ENCODE measurements around the gene PINK1. TPM values are rescaled to one million over a fixed set of nuclear protein-coding genes. Genes with fewer than 3 reads are reported as not detected.

PINK1 gene
- total RNA-seq, 4 donors from 2014 or later: 149 to 173 (median 161) TPM

DNA sequence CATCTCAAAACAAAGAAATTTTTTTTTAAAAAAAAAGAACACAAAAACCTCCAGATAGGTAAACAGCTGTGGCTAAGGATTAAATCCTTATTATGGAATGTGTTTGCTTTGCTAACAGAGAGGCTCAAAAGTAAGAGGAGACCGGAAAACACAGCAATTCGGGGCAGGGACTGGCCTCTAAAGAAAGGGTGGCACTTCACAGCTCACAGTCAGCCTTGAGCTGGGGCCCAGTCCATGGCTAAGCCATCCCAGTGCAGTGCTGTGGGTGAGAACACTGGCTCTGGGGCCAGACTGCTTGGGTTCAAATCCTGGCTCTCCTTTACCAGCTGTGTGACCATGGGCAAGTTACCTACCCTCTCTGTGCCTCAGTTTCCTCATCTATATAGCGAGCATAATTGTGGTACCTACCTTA, 56.4 kb downstream of the PINK1 start:
- TF ChIP-seq, protein P1, sequence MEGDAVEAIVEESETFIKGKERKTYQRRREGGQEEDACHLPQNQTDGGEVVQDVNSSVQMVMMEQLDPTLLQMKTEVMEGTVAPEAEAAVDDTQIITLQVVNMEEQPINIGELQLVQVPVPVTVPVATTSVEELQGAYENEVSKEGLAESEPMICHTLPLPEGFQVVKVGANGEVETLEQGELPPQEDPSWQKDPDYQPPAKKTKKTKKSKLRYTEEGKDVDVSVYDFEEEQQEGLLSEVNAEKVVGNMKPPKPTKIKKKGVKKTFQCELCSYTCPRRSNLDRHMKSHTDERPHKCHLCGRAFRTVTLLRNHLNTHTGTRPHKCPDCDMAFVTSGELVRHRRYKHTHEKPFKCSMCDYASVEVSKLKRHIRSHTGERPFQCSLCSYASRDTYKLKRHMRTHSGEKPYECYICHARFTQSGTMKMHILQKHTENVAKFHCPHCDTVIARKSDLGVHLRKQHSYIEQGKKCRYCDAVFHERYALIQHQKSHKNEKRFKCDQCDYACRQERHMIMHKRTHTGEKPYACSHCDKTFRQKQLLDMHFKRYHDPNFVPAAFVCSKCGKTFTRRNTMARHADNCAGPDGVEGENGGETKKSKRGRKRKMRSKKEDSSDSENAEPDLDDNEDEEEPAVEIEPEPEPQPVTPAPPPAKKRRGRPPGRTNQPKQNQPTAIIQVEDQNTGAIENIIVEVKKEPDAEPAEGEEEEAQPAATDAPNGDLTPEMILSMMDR (IDR thresholded peaks at IDR 0.05): no peak
- TF ChIP-seq POLR2A (IDR thresholded peaks at IDR 0.05): no peak
- WGBS, 2 donors: 80 to 93% methylated on average over 3 of the region's 3 CpGs
- no peak for DNase-seq (ENCODE audit: low spot score in 2 of 2)
- H3K4me3 ChIP-seq (ENCODE audit: low read depth, poor library complexity, severe bottlenecking): no peak overlapping the region
- intact Hi-C loops (cut with DNase I; ENCODE audit: low total_unique reads): loop anchor here (10.0 kb wide), 1 partner anchor 505 kb away; no protein-coding TSS in a partner anchor

DNA sequence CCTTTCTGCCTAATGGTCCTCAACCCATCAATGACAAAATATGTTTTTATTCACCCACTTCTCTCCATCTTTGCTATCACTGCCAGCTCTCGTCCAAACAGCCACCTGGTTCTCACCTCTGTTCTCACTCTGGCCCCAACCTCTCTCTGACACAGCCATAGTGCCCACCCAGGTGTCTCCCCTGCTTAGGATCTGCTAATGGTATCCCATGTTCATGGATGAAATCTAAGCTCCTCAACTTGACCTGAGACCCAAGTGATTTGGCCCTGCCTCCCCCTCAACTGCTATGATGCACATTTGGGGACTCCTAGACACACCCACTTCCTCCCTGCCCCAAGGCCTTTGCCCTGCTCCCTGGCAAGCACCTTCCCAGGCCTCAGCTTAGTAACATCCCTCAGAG, 58.6 kb downstream of the PINK1 start:
- TF ChIP-seq, protein P1 (IDR thresholded peaks at IDR 0.05): no peak
- TF ChIP-seq POLR2A (IDR thresholded peaks at IDR 0.05): no peak
- 85 to 90% methylated on average over 1 of the region's 1 CpG for WGBS, 2 donors
- H3K4me3 ChIP-seq (ENCODE audit: low read depth, poor library complexity, severe bottlenecking): no peak overlapping the region
- no peak for DNase-seq (ENCODE audit: low spot score in 2 of 2)
- intact Hi-C loops (cut with DNase I; ENCODE audit: low total_unique reads): loop anchor here (10.0 kb wide), 1 partner anchor 503 kb away; no protein-coding TSS in a partner anchor

DNA sequence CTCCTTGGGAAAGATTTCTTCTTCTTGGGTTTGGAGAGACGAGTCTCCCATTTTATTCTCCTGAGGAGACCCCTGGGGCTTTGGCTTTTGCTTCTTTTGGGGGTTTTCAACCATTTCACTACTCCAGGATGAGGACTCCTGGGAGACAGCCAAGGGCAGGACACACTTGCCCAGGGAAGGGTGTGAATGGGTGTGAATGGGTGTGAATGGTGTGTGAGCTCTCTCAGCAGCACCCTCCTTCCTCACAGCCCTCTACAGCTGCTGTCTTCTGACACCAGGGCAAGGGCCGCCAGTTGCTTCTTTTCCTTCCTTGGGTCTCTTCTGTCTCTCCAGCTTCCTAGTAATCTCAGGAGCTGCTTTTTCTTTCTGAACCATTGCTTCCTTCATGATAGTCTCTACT, 60.4 kb downstream of the PINK1 start:
- 85% methylated on average over 2 of the region's 2 CpGs for WGBS, 2 donors
- no peak for TF ChIP-seq POLR2A (IDR thresholded peaks at IDR 0.05)
- TF ChIP-seq, protein P1 (IDR thresholded peaks at IDR 0.05): no peak
- DNase-seq (ENCODE audit: low spot score in 2 of 2): no peak
- H3K4me3 ChIP-seq (ENCODE audit: low read depth, poor library complexity, severe bottlenecking): no peak overlapping the region
- intact Hi-C loops (cut with DNase I; ENCODE audit: low total_unique reads): loop anchor here (10.0 kb wide), 1 partner anchor 501 kb away; no protein-coding TSS in a partner anchor

DNA sequence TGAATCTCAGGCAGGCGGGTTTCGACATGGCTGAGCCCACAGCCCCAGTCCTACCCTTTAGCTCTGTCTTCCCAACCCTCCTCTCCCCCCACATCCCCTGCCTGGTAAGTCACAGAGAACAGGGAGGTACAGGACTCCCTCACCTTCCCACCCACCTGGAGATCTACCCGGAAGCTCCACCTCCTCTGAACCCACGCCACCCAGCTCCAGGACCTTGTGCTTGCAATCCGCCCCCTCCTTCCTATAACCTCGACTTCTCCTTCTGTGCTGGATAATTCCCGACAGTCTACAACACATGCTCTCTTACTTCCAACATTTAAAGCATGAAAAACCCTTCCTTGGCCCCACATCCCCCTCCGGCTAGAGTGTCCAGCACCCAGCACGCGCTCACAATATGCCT, 62.3 kb downstream of the PINK1 start:
- no peak overlapping the region for H3K4me3 ChIP-seq (ENCODE audit: low read depth, poor library complexity, severe bottlenecking)
- DNase-seq (ENCODE audit: low spot score in 2 of 2): no peak
- 78 to 82% methylated on average over 10 of the region's 10 CpGs for WGBS, 2 donors
- TF ChIP-seq, protein P1 (IDR thresholded peaks at IDR 0.05): no peak
- TF ChIP-seq POLR2A (IDR thresholded peaks at IDR 0.05): no peak
- intact Hi-C loops (cut with DNase I; ENCODE audit: low total_unique reads): loop anchor here (10.0 kb wide), 1 partner anchor 499 kb away; no protein-coding TSS in a partner anchor

DNA sequence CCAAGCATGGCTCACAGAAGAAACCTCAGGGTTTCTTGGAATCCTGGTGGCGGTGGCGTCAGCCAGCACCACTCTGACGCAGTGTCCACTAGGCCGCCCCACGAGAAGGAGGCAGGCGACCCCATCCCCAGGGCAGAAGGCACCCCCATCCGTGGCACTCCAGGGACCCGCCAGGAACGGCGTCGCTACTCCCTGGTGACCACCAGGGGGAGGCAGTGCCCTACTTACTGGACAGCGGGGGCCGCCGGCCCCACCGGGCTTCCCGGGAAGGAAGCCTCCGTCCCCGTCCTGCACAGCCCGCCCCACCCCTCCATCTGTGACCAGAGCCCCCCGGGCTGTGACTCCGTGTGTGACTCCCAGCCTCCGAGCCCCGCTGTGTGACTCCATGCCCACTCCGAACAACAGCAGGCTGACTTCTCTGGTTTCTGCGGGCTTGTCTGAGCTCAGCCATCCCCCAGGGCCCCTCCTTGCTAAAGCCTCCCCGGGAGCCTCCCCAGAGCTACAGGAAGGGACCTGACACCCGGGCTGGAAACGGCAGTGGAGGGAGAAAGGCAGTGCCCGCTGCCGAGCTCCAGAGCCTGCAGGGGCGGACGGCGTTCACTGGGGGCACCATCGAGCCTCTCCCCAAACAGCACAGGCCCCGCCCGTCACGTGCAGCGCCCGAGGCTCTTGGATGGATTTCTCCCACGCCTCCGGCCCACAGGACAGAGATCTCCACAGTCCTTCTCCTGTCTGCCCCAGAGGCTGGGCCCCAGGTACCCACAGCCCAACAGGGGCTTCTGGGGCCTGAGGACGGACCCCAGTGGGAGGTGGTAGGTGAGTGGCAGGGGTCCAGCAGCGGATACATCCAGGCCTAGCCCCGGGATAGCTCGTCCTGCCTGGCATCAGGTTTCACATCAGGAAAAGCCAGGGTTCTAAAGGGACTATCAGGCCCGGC, 63.4 kb downstream of the PINK1 start:
- H3K4me3 ChIP-seq (ENCODE audit: low read depth, poor library complexity, severe bottlenecking): peak overlapping the region; percentile 35
- intact Hi-C loops (cut with DNase I; ENCODE audit: low total_unique reads): loop anchor here (10.0 kb wide), 1 partner anchor 498 kb away; no protein-coding TSS in a partner anchor
- TF ChIP-seq, protein P1 (IDR thresholded peaks at IDR 0.05): peak in 2 of 3 donors; percentile 5 to 51
- no peak for TF ChIP-seq POLR2A (IDR thresholded peaks at IDR 0.05)
- WGBS, 2 donors: 2% methylated on average over 22 to 40 of the region's 46 CpGs
- DNase-seq (ENCODE audit: low spot score in 2 of 2): peak; percentile 85 to 98

All from lower leg skin (tissue), 4 donors.